GM11168 (cell line): Measurements from ENCODE around the gene PEAR1.

Source experiments
- in situ Hi-C: fragments of 300-500 bp; cut with MboI; formaldehyde crosslinking; loops from one replicate; pipeline ENCODE4 v1.12.0; 2022; ENCODE audit warnings: low sequenced_read_pairs; ENCODE audit not compliant: unreplicated experiment

Gene PEAR1

DNA sequence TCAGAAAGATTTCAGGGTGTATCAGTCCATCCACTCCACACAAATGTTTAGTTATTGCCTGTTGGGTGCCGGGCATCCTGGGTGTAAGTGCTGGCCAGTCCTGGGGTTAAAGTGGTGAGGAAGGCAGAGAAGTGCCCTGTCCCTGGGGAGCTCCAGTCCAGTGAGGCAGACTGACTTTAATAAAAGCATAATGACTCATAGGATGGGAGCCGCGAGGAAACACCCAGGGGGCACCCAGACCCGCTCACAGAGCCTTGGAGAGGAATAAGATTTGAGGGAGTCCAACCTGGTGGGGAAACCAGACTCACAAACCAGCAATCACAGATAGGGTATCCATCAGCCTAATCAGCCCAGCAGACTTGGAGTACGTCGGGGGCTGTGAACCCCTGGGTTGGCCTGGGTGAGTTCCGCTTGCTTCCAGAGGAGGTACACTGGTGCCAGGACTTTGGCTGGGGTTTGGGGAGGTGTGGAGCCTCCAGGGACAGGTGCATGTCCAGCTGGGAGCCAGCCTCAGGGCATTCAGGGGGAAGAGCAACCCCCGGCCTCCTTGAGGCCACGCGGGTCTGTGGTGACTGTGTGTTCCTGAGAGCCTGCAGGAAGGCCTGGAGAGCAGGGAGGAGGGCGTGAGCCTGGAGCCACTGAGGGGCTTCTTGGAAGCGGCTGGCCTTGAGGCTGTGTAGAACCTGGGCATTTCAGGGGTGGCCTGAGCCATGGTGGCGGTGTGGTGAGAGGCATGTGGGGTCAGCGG is 3.7 kb downstream of the PEAR1 start:
- in situ Hi-C loops = no loop called here

- in situ Hi-C loops = no loop called here
These were observed 4.6 kb downstream of the PEAR1 start for GRCh38 chr1:156898161-156898566.

- in situ Hi-C loops = no loop called here
These were observed 5.6 kb downstream of the PEAR1 start for GRCh38 chr1:156898971-156899664.

- in situ Hi-C loops = no loop called here
These were observed 6.6 kb downstream of the PEAR1 start for GRCh38 chr1:156899956-156900718.

GRCh38 chr1:156900896-156901589 is 7.5 kb downstream of the PEAR1 start:
- in situ Hi-C loops = no loop called here

- in situ Hi-C loops = no loop called here
These were observed 8.0 kb downstream of the PEAR1 start for GRCh38 chr1:156901590-156901900.

- in situ Hi-C loops = no loop called here
These were observed 8.7 kb downstream of the PEAR1 start for GRCh38 chr1:156901966-156902915.

GRCh38 chr1:156903328-156904091 is 10.0 kb downstream of the PEAR1 start:
- in situ Hi-C loops = no loop called here

DNA sequence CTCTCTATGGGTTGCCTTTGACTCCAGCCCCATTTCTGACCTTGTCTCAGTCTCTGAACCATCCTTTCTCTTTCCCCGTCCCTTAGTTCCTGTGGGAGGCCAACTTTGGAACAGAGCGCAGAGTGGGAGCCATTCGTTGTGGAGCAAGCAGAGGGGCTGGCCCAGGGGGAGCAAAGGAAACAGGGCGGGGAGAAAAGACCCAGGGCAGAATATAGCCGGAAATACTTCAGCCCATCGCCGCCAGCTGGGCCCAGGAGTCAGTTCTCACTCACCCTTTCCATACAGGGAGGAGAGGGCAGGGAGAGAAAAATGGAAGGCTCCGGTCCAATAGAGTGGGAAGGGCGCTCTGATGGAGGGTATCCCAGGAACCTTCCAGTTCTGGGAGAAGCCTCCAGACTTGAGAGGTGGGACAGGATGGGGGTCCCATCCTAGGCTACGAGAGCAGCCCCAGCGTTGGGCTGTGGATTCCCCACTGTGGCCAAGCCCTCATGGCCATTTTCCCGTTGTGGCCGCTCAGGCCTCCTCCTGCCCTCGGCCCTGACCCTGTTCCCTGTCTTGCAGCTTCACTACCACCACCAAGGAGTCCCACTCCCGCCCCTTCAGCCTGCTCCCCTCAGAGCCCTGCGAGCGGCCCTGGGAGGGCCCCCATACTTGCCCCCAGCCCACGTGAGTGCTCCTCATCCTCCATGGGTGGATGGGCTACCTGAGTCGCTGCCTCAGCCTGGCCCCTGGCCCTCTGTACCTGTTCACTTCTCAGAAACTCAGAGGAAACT is 10.9 kb downstream of the PEAR1 start:
- in situ Hi-C loops = no loop called here

DNA sequence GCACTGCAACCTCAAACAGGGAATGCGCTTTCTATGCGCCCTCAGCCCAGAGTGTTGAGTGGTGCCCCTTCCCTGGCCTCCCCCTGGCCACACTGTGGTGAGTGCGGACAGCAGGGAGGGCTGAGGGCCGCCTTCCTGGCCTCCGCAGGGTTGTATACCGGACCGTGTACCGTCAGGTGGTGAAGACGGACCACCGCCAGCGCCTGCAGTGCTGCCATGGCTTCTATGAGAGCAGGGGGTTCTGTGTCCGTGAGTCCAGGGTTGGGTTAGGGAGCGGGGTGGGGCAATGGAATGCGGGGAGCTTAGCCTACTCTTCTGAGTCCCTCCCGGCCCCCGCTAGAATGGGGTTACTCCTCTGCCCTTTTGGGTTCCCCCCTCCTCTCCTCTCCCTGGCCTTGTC is 11.7 kb downstream of the PEAR1 start:
- in situ Hi-C loops = no loop called here

DNA sequence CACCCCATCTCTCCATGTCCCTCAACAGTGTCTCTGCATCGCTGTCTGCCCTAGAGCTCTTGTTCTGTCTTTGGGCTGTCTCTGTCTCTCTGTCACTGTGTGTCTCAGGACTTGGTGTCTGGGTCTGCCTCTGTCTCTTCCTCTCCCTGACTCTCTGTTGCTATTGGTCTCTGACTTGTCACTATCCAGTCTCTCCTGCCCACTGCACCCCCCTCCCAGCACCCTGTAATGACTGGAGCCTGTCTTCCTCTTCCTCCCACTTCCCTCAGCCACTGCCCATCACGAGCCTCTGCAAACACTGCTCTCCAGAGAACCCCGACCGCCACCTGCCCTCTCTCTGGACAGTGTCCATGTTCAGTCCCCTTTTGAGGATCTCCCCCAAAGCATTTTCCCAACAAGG is 12.1 kb downstream of the PEAR1 start:
- in situ Hi-C loops = no loop called here

GRCh38 chr1:156906206-156906906 is 12.8 kb downstream of the PEAR1 start:
- in situ Hi-C loops = no loop called here

DNA sequence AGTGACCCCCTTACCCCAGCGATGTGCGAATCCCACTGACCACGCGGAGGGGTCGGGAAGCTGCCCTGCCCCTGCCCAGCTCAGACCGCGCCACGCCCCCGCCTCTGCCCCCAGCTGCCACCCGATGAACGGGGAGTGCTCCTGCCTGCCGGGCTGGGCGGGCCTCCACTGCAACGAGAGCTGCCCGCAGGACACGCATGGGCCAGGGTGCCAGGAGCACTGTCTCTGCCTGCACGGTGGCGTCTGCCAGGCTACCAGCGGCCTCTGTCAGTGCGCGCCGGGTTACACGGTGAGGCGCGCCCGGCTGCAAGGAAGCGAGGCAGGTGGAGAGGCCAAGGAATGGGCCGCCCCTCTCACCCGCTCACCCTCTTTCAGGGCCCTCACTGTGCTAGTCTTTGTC is 15.0 kb downstream of the PEAR1 start:
- in situ Hi-C loops = no loop called here

DNA sequence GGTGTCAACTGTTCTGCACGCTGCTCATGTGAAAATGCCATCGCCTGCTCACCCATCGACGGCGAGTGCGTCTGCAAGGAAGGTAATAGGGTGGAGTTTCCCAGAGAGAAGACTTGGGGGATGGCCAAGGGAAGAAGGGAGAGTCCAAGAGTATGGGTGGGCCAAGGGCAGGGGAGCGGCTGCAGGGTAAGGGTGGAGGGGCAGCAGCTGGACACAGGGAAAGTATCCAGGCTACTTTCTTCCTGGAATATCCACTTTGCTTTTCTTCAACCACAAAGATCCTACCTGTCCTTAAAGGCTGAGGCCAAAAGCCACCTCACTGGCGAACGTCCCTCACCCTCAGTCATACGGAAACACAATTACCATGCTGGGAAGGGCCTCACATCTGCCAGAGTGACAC is 15.4 kb downstream of the PEAR1 start:
- in situ Hi-C loops = no loop called here

GRCh38 chr1:156909671-156910070 is 16.2 kb downstream of the PEAR1 start:
- in situ Hi-C loops = no loop called here

DNA sequence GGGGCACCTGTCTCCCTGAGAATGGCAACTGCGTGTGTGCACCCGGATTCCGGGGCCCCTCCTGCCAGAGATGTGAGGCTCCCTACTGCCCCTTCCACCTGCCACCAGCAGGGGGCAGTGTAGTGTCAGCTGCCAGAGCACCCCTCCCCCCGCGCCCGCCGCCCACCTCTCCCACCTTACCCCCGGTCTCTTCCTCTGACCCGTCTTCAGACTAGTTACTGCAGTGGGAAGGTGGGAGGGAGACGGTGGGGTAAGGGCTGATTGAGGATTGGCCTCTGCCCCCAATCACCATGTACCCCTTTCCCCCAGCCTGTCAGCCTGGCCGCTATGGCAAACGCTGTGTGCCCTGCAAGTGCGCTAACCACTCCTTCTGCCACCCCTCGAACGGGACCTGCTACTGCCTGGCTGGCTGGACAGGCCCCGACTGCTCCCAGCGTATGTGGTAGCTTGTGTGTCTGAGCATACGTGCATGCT is 16.8 kb downstream of the PEAR1 start:
- in situ Hi-C loops = no loop called here

DNA sequence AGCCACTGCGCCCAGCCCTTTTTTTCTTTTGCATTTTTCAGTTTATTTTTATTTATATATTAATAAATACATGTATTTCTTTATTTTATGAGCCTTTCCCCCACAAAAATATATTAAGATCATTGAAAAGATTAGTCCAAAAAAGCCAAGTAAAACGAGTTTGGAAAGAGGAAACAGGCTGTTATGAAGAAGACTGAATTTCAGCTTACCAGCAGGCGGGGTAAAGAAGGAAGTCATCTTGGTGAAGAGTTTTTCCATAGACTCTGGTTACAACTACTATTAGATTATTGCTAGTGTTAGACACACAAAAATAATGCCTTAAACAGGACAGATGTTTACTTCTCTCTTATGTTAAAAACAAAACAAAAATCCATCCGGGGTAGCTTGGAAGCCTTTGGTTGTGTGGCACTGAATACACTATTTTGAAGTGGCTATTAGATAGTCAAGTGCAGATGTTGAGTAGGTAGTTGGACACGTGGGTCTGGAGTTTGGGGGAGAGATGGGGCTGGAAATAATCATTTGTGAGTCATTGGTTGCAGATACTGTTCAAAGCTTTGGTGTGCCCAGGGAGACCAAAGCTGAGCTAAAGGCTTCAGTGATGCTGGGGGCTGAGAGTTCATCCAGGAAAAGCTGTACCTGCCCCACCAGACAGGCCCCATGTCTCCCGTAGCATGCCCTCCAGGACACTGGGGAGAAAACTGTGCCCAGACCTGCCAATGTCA is 18.2 kb downstream of the PEAR1 start:
- in situ Hi-C loops = no loop called here
